GM23248 (cell line): ENCODE data around the gene GMPPA. TPM values are rescaled to one million over a fixed set of nuclear protein-coding genes. Genes with fewer than 3 reads are reported as not detected.

Source experiments
- DNase-seq: peaks from one replicate; pipeline ENCODE4 v3.0.0-alpha.2; 2015
- H2AFZ ChIP-seq: fragments of 200-600 bp; sonication (generic); 2 replicates; pipeline ENCODE4 v1.6.1; 2016; ENCODE audit warnings: antibody characterized with exemption
- H3F3A ChIP-seq: fragments of 200-600 bp; sonication (generic); 2 replicates; pipeline ENCODE4 v1.6.1; 2016; ENCODE audit warnings: mild to moderate bottlenecking, antibody characterized with exemption, mixed run types; ENCODE audit not compliant: insufficient read depth
- H3K27ac ChIP-seq: fragments of 200-600 bp; sonication (generic); 2 replicates; pipeline ENCODE4 v1.5.1; 2016; ENCODE audit warnings: mild to moderate bottlenecking
- H3K27me3 ChIP-seq: fragments of 200-600 bp; sonication (generic); replicated peaks from 2 replicates; pipeline ENCODE4 v1.6.1; 2016; ENCODE audit warnings: mild to moderate bottlenecking; ENCODE audit not compliant: insufficient read depth
- H3K36me3 ChIP-seq: fragments of 200-600 bp; sonication (generic); 2 replicates; pipeline ENCODE4 v1.6.1; 2016; ENCODE audit warnings: low read depth, mild to moderate bottlenecking
- H3K4me1 ChIP-seq: fragments of 200-600 bp; sonication (generic); 2 replicates; pipeline ENCODE4 v1.6.1; 2016; ENCODE audit warnings: mild to moderate bottlenecking; ENCODE audit not compliant: insufficient read depth
- H3K4me2 ChIP-seq: fragments of 200-600 bp; sonication (generic); one replicate; pipeline ENCODE4 v1.6.1; 2016; ENCODE audit warnings: mild to moderate bottlenecking; ENCODE audit not compliant: unreplicated experiment
- H3K4me3 ChIP-seq: fragments of 200-600 bp; sonication (generic); 2 replicates; pipeline ENCODE4 v1.5.1; 2016; ENCODE audit warnings: mild to moderate bottlenecking
- H3K79me2 ChIP-seq: fragments of 200-600 bp; sonication (generic); 2 replicates; pipeline ENCODE4 v1.6.1; 2016; ENCODE audit warnings: mild to moderate bottlenecking; ENCODE audit not compliant: insufficient read depth
- H3K9ac ChIP-seq: fragments of 200-600 bp; sonication (generic); 2 replicates; pipeline ENCODE4 v1.6.1; 2016; ENCODE audit warnings: mild to moderate bottlenecking
- H3K9me2 ChIP-seq: fragments of 200-600 bp; sonication (generic); 2 replicates; pipeline ENCODE4 v1.6.1; 2016; ENCODE audit warnings: mixed run types, mild to moderate bottlenecking, moderate library complexity; ENCODE audit not compliant: insufficient read depth
- H3K9me3 ChIP-seq: fragments of 200-600 bp; sonication (generic); one replicate; pipeline ENCODE4 v1.6.1; 2017; ENCODE audit warnings: low read depth
- H4K20me1 ChIP-seq: fragments of 200-600 bp; sonication (generic); 2 replicates; pipeline ENCODE4 v1.6.0; 2016; ENCODE audit not compliant: insufficient read depth
- EZH2 ChIP-seq: fragments of 200-600 bp; sonication (generic); IDR thresholded peaks from 2 replicates; pipeline ENCODE4 v1.6.1; 2018; ENCODE audit warnings: antibody characterized with exemption, mild to moderate bottlenecking; ENCODE audit not compliant: insufficient read depth, poor library complexity, severe bottlenecking
- EZH2phosphoT487 ChIP-seq: fragments of 200-600 bp; sonication (generic); IDR thresholded peaks from 2 replicates; pipeline ENCODE4 v1.6.1; 2018; ENCODE audit warnings: antibody characterized with exemption, moderate library complexity, mild to moderate bottlenecking, low read depth; ENCODE audit not compliant: insufficient read depth
- WGBS, 2 experiments: methylation state at CpG; one replicate each; pipeline ENCODE4 v1.1.6; 2015 to 2017; ENCODE audit warnings: low lambda C conversion rate in 2 of 2, low coverage in 1 of 2; ENCODE audit errors: missing lambda C conversion rate in 2 of 2; 5-methylcytosine and 5-hydroxymethylcytosine counted together
- in situ Hi-C: fragments of 300-500 bp; cut with MboI; formaldehyde crosslinking; loops from 2 replicates; pipeline ENCODE4 v1.15.0; 2020
- polyA plus RNA-seq: library from polyadenylated mRNA; unstranded; fragments of >200 nt; fragmentation: Nextera tagmentation; extraction: Ambion mirVana; gene quantifications from 2 replicates; pipeline ENCODE4 v1.2.1, GENCODE V29; 2016
- total RNA-seq: library from RNA; depleted of rRNA; stranded (reverse); fragments of >200 nt; shearing (Covaris generic); gene quantifications from 2 replicates; pipeline ENCODE4 v1.2.3, GENCODE V29; 2014

GMPPA gene
- total and polyA plus RNA-seq, 2 experiments from 2014 or later: 60.6 to 65.6 TPM

- Histone ChIP-seq H3K9me2 (no peaks in the 10 kb centered on the region), H2AFZ (no peak overlapping the region), H3K4me3 (no peak overlapping the region), H3K9me3 (no peaks in the 10 kb centered on the region), H4K20me1 (no peaks in the 10 kb centered on the region), H3K27me3 (no peaks in the 10 kb centered on the region), H3K9ac (no peak overlapping the region), H3K27ac (no peak overlapping the region), H3K36me3 (peaks cover 4% of the 10 kb centered on the region; the same call in 1 of the 2 replicates), H3F3A (no peaks in the 10 kb centered on the region), H3K79me2 (no peaks in the 10 kb centered on the region), H3K4me1 (no peaks in the 10 kb centered on the region), H3K4me2 (no peak overlapping the region)
- 86 to 90% methylated on average over 11 to 13 of the region's 13 CpGs for WGBS, 2 experiments
- in situ Hi-C loops: no loop called here
- TF ChIP-seq EZH2: no peak
- no peak for TF ChIP-seq EZH2phosphoT487
- no peak for DNase-seq
Observed at GRCh38 chr2:219477179-219477578, 21.5 kb upstream of the GMPPA start.

GRCh38 chr2:219477815-219478214, 20.9 kb upstream of the GMPPA start:
- Histone ChIP-seq H3K9ac (no peak overlapping the region), H3K9me2 (no peaks in the 10 kb centered on the region), H2AFZ (no peak overlapping the region), H3K4me1 (no peaks in the 10 kb centered on the region), H3K79me2 (no peaks in the 10 kb centered on the region), H3K27me3 (no peaks in the 10 kb centered on the region), H3K27ac (no peak overlapping the region), H3K4me3 (no peak overlapping the region), H3K4me2 (no peak overlapping the region), H4K20me1 (no peaks in the 10 kb centered on the region), H3F3A (no peaks in the 10 kb centered on the region), H3K9me3 (no peaks in the 10 kb centered on the region), H3K36me3 (peaks cover 4% of the 10 kb centered on the region; the same call in 1 of the 2 replicates)
- no peak for DNase-seq
- TF ChIP-seq EZH2phosphoT487 (no peak), EZH2 (no peak)
- in situ Hi-C loops: no loop called here
- WGBS, 2 experiments: 87 to 88% methylated on average over 15 of the region's 15 CpGs

DNA sequence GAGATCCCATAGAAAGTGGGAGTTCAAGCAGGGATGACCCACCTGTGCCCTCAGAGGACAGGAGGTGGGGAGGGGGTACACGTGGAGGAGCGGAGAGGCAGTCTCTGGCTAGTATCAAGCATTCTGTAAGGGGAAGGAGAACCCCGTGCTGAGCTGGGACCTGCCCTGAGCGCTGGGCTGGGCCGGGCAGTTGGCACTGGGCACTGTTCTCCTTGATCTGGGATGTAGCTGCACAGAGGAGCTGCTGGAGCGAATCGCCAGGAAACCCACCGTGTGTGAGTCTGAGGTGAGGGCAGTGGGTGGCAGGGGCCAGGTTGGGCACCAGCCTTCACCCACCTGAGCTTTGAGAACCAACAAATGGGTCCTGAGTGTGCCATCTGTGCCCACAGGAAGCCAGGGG, 19.8 kb upstream of the GMPPA start:
- DNase-seq: no peak
- H3K9ac ChIP-seq: no peak overlapping the region
- H3K4me1 ChIP-seq: no peaks in the 10 kb centered on the region
- H3K4me2 ChIP-seq: no peak overlapping the region
- H3K4me3 ChIP-seq: no peak overlapping the region
- 0 out of 2 replicates have a peak, but pooled peaks cover 2% of the 10 kb centered on the region for H3K27me3 ChIP-seq
- H3K79me2 ChIP-seq: no peaks in the 10 kb centered on the region
- H2AFZ ChIP-seq: no peak overlapping the region
- TF ChIP-seq EZH2: no peak
- no peak for TF ChIP-seq EZH2phosphoT487
- no peaks in the 10 kb centered on the region for H4K20me1 ChIP-seq
- in situ Hi-C loops: no loop called here
- no peaks in the 10 kb centered on the region for H3F3A ChIP-seq
- no peak overlapping the region for H3K27ac ChIP-seq
- H3K9me3 ChIP-seq: no peaks in the 10 kb centered on the region
- WGBS, 2 experiments: 75 to 78% methylated on average over 8 of the region's 8 CpGs
- H3K9me2 ChIP-seq: no peaks in the 10 kb centered on the region
- peaks cover 4% of the 10 kb centered on the region; the same call in 1 of the 2 replicates for H3K36me3 ChIP-seq

DNA sequence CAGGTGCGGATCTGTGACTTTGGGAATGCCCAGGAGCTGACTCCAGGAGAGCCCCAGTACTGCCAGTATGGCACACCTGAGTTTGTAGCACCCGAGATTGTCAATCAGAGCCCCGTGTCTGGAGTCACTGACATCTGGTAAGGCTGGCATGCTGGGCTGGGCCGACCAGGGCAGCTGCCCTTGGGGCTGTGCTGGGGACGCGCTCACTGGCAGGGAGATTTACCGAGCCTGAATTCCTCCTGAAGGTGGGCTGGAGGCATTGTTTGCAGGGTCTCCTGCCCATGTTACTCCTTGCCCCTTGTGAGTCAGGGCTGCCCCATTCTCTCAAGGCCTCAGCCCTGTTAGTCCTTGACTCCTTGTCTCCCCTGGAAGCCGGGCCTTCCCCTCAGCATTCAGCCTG, 18.7 kb upstream of the GMPPA start:
- 88 to 89% methylated on average over 8 of the region's 8 CpGs for WGBS, 2 experiments
- Histone ChIP-seq H3K79me2 (no peaks in the 10 kb centered on the region), H3K9me2 (no peaks in the 10 kb centered on the region), H2AFZ (no peak overlapping the region), H3K9me3 (no peaks in the 10 kb centered on the region), H3K36me3 (peaks cover 4% of the 10 kb centered on the region; the same call in 1 of the 2 replicates), H3K9ac (no peak overlapping the region), H4K20me1 (no peaks in the 10 kb centered on the region), H3F3A (no peaks in the 10 kb centered on the region), H3K4me2 (no peak overlapping the region), H3K4me3 (no peak overlapping the region), H3K4me1 (no peaks in the 10 kb centered on the region), H3K27ac (no peak overlapping the region), H3K27me3 (0 out of 2 replicates have a peak, but pooled peaks cover 6% of the 10 kb centered on the region)
- no peak for TF ChIP-seq EZH2phosphoT487
- no peak for TF ChIP-seq EZH2
- in situ Hi-C loops: no loop called here
- DNase-seq: no peak
